LNCAP (cell line): ENCODE data around the gene ANKRD52.
A peak's percentile ranks its signal among the peaks of the same experiment; 100 is the strongest.

ENCODE experiments used
- CTCF ChIP-seq: fragments of 450-650 bp; IDR thresholded peaks from 2 replicates; pipeline ENCODE4 v1.5.1; 2017; ENCODE audit warnings: mild to moderate bottlenecking

ANKRD52 gene

GRCh38 chr12:56230432-56231183, 27.6 kb downstream of the ANKRD52 start:
- no peak for TF ChIP-seq CTCF

GRCh38 chr12:56229916-56230431, 28.2 kb downstream of the ANKRD52 start, which contains the start of gene SLC39A5:
Gene SLC39A5 (plus strand): TSS chr12:56230051. CDS start chr12:56231275, 1,224 bp downstream.
- TF ChIP-seq CTCF = no peak

- TF ChIP-seq CTCF = no peak
These were observed 29.1 kb downstream of the ANKRD52 start for GRCh38 chr12:56229082-56229481.

GRCh38 chr12:56224954-56225353, 33.2 kb downstream of the ANKRD52 start:
- no peak for TF ChIP-seq CTCF

- peak; percentile 96; the same call in 1 of the 2 replicates for TF ChIP-seq CTCF
These were observed 34.0 kb downstream of the ANKRD52 start, which contains the start of gene NABP2 for GRCh38 chr12:56224102-56224701. Gene NABP2 (plus strand): TSS chr12:56224342. CDS start chr12:56224857, 515 bp downstream.

- TF ChIP-seq CTCF = no peak
These were observed 34.5 kb downstream of the ANKRD52 start for GRCh38 chr12:56223571-56224101.

GRCh38 chr12:56222531-56222895, 35.7 kb downstream of the ANKRD52 start:
- TF ChIP-seq CTCF = no peak
